Measurements from ENCODE around the gene ASZ1.

ASZ1 gene

DNA sequence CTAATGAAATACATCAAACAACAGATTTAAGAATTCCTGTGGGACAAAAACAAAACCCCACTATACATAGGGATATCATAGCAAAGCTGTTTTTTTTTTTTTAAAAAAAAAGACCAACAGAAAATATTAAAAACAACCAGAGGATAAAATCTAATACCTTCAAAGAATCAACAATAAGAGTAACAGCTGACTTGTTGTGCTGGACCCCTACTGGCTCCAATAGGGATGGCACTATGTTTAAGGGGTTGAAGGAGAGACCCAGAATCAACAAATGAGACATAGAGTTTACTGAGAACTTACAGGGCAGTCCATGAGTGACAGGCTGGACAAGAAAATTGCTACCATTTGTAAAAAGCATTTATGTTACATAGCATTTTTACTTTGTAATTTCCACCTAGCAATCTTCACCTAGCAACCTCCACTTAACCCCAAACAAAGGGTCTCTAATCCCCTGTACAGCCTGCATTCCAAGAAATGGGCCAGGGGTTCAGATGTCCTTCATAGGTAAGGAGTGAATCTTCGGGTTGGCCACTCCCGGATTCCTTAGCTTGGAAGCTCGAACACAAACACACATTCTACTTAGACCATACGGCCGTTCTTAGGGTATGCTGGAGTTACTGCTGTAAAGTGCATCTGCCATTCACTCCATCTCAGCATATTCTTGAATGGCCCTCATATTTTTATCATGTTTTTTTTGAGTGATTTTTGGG, 25.8 kb downstream of the ASZ1 start:
- no peak for DNase-seq

DNA sequence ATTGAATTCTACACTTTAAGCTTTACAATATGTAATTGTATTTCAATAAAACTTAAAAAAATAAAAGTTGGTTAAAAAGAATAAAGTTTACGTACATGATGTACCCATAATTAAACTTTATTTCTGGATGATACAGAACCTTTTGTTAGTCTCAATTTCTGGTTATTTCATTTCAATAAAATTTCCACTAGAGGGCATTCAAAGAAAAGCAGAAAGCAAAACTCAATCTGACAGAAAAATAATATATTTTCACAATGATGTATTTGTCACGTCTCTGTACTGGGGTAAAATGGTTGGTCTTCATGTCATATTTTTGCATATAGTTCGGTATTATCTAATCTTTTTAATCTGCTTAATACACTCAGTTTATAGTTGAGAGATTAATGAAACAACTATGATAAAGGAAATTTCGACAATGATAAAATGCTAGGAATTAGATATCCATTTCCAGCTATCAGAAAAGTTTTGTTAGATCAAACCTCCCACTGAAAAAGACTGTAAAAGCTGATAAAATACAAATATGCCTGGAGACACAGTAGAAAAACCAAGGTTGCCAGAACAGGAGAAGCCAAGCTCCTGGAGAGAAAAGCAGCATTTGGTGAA, 27.4 kb downstream of the ASZ1 start:
- no peak for DNase-seq

DNA sequence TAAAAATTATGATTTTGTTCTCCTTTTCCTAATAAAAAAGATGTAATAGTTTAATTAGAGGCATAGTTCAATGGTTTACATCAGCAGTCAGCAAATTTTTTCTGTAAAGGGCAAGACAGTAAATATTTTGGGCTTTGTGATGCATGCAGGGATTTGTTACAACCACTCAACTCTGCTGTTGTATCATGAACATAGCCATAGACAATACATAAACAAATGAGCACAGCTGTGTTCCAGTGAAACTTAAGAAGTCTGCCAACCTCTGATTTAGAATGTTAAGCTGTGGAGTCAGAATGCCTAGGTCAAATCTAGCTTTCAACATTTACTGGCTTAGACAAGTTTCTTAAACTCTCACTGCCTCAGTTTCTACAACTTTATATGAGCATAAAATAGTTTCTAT, 31.6 kb downstream of the ASZ1 start:
- DNase-seq, result no peak

- no peak for DNase-seq
Measured at GRCh38 chr7:117393781-117394180, 33.5 kb downstream of the ASZ1 start.

DNA sequence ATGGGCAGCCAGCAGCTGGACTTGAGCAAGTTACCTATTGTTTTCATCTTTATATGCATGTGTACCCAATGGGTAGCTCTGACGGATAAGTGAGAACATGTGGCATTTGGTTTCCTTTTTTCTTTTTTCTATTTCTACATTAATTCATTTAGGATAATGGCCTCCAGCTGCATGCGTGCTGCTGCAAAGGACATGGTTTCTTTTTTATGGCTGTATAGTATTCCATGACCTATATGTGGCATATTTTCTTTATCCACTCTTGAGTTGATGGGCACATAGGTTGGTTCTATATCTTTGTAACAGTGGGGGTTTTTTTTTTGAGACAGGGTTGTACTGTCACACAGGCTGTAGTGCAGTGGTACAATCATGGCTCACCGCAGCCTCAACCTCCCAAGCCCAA, 37.4 kb downstream of the ASZ1 start:
- DNase-seq, result no peak

- DNase-seq, result no peak
Measured at GRCh38 chr7:117386110-117386706, 41.1 kb downstream of the ASZ1 start.

DNA sequence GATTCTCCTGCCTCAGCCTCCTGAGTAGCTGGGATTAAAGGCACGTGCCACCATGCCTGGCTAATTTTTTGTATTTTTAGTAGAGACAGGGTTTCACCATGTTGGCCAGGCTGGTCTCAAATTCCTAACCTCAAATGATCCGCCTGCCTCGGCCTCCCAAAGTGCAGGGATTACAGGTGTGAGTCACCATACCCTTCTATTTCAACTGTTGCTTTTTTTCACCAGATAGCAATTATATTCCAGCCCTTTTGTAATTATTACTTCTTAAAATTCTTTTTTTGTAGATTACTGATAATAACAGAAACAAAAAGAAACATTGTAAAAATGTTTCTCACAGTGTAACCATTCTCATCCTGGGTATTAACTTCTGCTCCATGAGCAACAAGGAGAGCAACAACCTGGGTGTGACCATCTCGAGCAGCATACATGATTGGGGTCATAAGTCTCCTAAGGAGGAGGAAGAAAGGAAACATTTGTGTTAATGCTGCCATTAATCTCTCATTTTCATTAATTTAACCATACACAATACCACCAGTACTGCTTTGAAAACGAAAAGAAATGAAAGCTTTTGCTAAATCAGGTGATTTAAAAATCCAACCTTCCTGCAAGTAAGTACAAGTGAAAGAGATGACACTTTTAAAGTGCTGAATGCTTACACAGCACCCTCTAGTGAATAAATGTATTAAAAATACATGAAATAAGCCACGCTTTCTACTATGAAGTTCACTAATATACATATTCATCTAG, 41.8 kb downstream of the ASZ1 start:
- no peak for DNase-seq

- DNase-seq, result no peak
Measured at GRCh38 chr7:117384688-117385362, 42.5 kb downstream of the ASZ1 start.

DNA sequence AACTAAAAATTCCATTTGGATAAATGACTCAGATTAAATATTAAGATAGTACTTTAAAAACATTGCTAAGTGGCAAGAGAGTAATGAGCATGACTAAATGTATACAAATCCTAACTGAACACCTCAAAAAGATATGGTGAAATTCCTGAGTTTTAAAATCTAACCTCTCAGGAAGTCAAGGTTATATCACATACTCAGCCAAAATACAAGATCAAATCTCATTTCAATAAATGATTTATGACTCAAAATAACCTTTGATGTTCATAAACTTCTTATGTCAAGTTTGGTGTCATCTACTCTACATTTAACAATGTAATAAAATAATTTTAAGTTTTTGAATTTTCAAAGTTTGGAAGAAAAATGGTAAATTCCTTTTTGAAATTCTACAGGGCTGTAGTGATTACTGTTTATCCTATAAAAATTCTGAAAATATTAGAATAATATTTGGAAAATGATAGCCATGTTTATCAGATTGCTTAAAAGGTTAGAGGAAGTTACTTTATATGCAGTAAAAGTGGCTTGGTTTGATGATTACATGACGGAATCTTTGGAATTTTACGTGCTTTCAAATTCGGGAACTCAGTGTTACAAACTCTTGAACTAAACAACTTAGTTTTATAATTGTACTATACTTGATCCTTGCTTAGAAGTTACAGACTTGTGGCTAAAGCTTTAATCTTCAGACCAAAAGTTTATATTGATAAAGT, 43.7 kb downstream of the ASZ1 start:
- DNase-seq, result no peak

DNA sequence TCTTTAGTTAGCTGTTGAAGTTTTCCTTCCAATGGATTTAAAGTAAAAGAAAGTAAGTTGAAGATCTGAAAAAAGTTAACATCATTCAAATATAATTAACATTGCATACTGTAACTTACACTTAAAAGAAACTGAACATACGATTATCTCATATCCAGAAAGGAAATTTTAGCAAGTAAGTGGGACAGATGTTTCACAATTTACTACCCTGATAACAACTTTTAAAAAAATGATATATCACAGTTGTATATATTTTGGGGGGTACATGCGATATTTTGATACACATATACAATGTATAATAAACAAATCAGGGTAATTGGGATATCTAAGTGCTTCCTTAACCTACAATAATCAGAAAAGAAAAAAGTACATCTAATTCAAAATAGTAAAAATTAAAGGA, 44.2 kb downstream of the ASZ1 start:
- no peak for DNase-seq

GRCh38 chr7:117381362-117381761, 45.9 kb downstream of the ASZ1 start:
- no peak for DNase-seq

GRCh38 chr7:117375380-117375779, 51.9 kb downstream of the ASZ1 start:
- DNase-seq, result no peak

DNA sequence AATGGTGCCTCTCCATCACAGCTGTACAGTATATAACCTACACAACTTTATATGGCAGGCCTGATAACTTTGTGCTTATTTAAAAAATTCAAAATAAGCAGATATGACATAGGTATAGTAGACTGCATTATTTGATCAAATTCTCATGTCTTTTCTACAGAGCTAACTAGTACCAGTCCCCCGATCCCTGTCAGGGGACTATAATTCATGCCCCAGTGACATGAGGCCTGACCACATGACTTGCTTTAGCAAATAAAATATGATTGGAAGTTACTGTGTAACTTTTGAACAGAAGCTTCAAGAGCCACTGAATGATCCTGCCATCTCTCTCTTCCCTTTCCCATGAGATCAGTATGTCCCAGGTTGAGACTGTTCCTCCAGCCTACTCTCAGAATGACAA, 55.2 kb downstream of the ASZ1 start:
- no peak for DNase-seq

DNA sequence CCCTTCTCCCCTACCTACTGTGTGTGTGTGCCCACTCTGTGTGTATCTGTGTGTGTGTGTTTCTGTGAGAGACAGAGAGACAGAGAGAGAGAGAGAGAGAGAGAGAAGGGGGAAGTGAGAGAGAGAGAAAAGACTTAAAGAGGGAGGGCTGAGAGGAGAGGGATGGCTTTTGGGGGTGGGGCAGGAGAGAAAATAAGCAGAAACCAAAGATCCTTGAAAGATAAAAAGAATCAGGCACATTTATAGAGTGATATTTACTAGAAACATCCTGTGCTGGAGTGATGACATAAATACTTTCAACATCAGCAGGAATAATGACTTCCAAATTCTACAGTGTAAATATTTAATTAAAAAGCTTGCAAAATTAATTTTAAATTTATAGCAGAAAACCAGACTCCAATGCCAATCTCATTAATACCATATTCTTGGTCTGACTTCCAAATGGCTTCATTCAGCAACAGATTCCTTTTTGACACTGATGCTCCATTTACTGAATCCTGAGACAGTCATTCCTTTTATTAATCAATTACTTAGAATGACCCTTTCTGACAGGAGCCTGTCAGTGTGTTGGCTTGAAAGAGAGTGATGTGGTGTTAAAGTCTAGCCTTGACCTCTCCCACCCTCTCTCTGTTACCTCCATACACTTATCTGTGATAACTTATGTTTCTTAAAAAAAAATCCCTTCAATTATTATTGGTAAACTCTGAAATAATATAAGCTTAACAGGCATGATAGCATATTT, 62.8 kb downstream of the ASZ1 start:
- no peak for DNase-seq

DNA sequence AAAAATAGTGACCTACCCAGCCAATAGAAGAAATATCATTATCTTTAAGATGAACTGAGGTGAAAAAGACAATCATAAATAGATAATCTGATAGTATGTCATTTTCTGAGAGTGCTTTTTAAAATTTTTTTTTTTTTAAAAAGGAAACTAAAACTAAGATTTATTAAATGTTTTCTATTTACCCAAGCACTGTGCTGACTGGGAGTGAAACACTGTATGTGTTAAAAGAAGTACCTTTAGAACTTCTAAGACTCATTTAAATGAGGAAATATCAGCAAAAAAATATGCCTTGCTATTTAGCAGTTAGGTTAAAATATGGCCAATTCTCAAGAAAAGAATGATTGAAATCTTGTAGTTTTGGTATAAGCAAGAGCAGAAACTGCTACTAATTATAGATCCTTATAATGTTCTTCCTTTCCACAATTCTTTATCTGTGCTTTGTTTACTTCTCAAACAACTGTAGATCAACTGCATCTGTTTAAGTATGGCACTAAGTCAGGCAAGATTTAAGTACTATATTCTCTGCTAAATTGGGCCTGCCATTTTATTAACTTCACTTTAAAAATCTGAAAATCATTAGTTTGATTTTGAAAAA, 64.9 kb downstream of the ASZ1 start:
- DNase-seq, result no peak

GRCh38 chr7:117350027-117350426, 77.3 kb downstream of the ASZ1 start:
- no peak for DNase-seq

DNA sequence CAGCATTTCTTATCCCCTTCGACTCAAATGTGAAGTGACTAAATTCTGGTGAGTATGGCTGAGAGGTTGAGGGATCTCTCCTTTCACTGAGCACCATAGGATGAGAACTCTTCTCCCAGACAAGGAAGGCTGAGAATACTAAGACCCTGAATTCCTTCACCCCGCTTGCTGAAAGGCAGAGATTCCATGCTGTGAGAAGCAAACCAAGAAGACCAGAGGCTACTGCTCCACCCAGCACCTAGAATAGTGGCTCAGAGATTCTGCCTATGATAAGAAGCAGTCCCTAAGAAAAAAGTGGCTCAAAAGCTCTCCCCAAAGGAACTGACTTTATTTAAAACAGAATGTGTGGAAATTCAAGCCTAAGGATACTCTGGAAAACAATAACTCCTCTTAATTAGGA, 77.7 kb downstream of the ASZ1 start:
- no peak for DNase-seq

DNA sequence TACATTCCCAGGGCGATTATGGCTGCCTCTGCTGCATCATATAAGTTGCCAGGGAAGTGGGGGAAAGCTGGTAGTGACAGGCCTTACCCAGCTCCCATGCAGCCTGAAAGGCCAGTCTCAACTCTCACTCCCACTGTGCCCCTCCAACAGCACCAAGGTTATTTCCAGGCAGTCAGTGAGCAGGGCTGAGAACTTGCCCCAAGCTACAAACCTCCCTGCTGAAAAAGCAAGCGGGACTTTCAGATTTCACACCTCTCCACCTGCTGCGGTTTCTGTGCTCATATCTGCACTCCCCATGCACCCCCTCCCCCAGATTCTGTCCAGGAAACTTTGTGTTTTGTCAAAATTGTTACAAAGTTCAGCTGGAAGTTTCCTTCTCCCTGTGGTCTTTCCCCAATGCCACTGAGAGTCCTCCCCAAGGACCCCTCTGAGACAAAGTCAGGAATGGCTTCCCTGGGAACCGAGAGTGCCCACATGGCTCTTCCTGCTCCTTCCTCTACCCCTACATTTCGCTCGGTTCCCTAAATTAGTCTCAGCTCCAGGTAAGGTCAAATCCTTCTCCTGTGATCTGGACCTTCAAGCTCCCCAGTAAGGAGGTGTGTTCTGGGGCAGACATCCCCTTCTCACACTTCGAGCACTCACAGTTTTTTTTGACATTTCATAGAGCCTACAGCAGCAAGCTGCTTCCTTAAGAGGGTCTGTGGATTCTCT, 79.2 kb downstream of the ASZ1 start:
- no peak for DNase-seq

DNA sequence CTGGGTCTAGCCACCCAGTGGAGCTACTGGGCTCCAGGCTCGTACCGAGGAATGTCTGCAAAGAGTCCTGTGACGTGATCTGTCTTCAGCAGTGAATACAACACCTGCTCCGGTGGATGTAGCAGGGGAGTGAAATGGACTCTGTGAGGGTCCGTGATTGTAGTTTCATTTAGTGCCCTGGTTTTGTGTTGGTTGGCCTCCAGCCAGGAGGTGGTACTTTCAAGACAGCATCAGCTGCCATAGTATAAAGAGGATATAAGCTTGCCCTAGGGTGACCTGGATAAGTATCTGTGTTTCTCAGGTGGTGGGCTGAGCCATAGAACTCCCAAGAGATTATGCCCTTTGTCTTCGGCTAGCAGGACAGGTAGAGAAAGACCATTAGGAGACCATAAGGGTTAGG, 79.8 kb downstream of the ASZ1 start:
- DNase-seq, result no peak

- no peak for DNase-seq
Measured at GRCh38 chr7:117346161-117346560, 81.1 kb downstream of the ASZ1 start.

GRCh38 chr7:117338020-117338419, 89.3 kb downstream of the ASZ1 start:
- no peak for DNase-seq
